Activated CD4-positive, alpha-beta T cell treated with anti-CD3 and anti-CD28 coated beads for 1 hour (primary cell): ENCODE results near the gene COL6A3.
"Not testable (repeated sequence)": the region's sequence is repeated elsewhere in the genome, so short reads cannot be mapped to it uniquely, and the experiment has no call there.

Experiments
- DNase-seq: peaks from one replicate; pipeline ENCODE4 v3.0.0-alpha.2; 2020

The COL6A3 gene

DNA sequence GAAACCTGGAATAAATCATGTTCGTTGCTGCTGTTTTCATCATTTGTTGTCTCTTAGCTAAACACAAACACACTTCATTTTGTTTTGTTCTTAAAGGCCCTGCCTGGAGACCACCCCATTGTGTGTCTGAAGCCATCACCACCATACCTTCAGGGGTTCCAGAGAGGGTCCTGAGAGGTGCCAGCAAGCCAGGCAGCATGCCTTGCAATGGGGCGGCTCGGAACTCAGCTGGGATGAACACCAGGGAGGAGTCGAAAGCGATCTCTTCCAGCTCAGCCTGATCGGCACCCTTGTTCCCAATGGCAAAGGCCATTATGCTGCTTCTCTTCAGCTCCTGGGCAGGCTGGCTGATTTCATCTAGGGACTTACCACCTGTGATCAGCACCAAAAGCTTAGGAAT lies 33.2 kb downstream of the COL6A3 start:
- DNase-seq: no peak

DNA sequence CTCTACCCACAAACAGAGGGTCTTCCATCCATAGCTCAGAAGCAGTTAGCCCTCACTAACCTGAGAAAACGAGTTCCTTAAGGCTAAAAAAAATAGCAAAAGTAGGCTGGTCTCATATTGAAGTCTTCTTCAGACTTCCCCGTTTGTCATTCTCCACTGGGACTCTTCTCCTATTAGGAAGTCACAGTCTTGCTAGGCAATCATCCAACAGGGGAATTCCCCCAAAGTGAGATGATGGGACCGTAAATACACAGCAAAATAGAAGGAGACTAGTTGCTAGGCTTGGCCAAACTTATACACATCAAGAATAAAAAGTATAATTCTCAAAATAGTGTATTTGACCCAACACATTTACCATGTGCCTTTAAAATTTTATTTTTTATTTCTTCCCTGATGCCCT lies 34.3 kb downstream of the COL6A3 start:
- DNase-seq: no peak

DNA sequence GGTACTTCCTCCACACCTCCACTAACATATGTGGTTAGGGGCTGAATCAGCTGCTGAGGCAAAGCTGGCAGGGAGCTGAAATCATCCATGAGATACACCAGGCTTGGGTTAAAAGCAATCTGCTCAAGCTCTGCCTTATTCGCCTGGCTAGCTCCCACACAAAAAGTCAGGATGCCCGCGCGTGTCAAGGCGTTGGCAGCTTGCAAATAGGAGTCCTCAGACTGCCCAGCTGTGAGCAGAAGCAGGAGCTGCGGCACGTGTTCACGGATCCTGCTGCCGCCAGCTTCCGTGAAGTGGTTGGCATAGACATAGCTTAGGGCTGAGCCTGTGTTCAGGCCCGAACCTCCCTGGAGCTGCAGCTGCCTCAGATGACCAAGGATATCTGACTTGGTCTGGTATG lies 35.3 kb downstream of the COL6A3 start:
- DNase-seq: no peak

DNA sequence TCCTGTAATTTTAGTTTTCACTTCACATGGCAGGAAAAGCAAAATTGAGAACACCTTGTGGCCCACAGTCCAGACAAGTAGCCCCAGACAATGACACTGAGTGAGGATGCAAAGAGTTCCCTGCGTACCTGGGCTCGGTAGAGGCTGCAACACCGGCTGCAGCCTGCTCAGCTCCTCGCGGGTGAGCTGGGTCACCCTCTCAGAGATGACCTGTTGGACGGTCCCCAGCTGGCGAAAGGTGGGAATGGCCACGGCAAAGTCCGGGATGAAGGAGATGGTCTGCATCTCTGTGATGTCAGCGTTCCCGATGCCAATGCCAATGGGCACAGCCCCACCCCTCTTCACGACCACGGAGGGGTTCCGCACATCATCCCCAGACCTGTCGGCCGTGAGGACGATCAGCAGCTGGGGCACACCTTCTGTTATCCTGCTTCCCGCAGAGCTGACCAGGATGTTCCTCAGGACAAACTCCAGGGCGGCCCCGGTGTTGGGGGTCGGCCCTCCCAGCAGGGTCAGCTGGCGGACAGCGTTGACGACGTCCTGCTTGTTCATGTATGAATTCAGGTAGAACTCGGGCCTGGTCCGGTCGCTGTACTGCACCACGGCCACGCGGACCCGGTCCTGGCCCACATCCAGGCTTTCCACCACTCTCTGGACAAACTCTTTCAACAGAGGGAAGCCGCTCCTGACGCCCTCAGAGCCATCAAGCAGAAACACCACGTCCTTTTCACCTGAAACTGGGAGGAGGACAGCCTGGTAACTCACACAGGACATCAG lies 39.5 kb downstream of the COL6A3 start:
- no peak for DNase-seq

DNA sequence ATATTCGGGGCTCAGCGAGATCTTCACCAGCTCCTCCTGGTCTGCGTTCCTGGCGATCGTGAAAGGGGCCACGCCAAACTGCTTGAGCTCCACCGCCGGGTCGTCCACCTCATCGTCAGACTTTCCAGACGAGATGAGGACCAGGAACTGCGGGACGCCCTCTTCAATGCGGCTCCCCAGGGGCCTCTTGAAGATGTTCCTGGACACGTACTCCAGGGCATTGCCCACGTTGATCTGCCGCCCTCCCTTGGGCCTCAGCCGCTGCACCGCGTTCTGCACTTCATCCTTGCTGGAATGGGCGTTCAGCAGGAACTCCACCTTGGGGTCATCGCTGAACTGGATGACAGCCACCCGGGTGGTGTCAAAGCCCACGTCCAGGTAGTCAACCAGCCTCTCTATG lies 42.1 kb downstream of the COL6A3 start:
- DNase-seq: no peak

DNA sequence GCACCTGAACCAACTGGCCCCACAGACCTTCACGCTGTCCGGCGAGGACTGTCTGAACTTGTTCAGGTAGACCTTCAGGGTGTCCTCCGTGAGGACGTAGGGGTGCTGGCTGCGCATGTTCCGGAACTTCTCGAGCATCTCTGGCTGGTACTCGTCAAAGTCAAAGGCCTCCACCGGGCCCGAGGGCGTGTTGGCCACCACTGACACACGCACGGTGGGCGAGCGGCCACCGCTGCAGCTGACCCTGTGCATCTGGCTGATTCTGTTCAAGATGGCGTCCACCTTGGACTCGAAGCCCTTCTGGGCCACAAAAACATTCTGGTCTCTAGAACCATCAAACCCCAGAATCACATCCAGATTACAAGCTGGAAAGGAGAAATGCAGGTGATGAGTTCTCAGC lies 48.3 kb downstream of the COL6A3 start:
- no peak for DNase-seq

DNA sequence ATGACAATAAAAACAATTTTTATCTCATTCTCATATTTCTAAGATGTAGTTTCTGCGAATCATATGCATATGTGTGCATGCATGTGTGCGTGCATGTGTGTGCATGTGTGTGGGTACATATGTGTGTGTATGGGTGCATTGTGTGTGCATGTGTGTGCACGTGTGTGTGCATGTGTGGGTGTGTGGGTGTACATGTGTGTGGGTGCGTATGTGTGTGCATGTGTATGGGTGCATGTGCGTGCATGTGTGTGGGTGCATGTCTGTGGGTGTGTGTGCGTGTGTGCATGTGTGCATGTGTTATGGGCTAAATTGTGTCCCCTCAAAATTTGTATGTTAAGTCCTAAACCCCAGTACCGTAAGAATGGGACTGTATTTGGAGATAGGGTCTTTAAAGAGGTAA lies 49.3 kb downstream of the COL6A3 start:
- DNase-seq: no peak

DNA sequence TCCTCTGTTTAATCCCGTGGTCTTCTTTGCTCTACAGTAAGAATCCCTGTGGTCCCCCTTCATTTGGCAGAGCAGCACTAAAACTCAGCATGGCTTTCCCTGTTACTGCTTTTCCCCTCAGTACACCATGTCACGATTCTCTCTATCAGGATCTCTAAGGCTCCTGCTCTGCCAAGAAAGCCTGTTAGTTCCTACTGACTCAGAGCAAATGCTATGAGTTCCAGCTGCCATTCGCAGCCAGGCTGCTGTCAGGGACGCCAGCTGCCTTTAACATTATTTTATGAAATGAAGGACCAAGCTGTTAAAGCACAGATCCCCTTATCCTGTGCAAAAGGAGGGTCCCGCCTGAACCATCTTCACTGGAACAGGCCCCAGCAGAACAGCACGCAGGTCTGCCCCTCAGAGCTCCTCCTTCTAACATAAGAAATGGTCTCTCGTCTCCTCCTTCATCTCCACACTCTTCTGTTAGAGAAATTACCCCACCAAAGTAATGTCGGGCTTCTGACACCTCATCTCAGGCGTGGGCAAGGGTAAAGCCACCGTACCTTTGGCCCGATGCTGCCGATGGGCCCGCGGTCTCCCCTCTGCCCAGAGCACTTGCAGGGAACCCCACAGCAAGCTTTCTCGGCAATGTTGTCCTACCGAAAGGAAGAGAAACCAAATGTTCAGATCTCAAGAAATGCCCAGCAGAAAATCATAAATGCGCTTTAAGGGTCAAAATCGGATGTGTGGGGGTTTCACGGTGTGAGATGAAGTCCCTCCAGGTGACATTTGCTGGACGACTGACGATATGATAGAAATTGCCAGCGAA lies 52.6 kb downstream of the COL6A3 start:
- DNase-seq: no peak

DNA sequence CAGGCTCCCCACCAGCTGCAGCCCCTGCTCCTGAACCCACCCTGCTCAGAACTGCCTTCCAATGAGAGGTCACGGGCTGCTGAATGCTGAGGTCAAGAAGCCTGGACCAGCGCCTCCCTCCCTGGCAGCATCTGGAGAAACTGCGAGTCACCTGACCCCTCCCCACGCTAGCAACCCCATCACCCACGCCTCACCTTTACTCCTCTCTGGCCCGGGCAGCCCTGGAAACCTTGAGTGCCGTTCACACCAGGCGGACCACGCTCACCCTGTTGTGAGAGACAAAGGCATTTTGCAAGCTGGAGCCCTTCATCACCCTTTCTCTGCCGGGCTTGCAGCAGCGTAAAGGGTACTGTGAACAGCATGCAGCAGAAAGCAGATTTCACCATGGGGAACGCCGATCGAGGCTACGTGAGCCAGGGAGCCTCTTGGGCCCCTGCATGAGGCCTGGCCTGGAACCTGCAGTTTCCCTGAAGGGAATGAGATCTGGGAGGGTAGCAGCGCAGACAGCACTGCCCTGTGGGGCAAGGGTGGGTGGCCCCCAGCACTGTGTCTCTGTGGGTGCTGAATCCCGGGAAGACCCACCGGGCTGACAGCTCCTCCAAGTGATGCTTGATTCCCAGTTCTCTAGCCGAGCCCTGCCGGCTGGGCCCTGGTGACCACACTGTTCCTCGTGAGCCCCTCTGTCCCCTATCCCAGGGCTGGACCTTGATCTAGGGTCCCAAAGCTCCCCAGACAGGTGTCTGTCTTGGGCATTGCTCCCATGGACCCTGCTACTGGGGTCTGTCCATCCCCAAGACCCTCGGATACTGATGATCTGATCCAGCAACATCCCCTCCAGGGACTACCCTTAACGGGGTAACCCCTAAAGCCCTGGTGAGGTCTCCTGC lies 53.8 kb downstream of the COL6A3 start:
- no peak for DNase-seq

DNA sequence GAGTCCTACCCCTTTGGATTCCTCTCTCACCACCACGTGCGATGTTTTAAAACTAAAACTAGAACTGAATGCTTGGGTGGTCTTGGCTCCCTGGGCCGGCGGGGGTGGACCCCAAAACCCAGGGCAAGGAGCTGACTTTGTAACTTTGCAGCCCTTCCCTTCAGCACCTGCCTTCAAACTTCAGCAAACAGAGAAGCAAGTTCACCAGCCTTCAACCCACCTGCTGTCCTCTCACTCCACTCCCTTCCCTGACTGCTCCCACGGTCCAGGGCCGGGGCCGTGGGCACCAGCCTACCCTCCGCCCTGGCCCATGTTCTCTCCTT lies 54.5 kb downstream of the COL6A3 start:
- DNase-seq: no peak

DNA sequence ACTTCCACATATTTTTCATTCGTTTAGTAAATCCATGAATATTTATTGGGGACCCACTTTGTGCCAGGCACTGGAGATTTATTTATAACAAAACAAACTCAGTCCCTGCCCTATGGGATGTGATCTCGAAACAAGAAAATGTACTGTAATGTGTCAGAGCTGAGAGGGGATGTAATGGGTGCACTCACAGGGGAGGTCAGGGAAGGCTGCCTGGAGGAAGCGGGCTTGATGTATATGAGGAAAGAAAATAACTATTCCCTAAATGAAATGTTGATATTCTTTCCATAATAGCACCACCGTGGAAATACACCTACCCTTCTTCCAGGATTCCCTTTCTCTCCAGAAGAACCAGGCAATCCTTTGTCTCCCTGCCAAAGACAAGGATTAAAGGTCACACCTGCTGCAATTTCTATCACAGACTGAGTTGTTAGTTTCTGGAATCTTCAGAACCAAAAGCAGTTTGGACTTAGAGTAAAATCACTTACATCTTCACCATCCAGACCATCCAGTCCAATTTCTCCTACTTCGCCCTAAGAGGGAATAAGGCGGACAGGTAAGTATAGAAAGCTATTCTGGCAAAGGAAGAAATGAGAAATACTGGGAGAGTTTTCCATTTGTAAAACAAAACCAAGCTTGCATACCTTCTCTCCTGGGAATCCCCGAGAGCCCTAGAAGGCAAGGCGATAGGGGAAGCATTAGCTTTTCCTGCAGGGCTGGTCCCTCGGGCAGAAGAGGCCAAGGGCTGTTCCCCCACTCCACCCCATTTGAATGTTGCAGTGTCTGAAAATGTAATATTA lies 55.0 kb downstream of the COL6A3 start:
- no peak for DNase-seq

DNA sequence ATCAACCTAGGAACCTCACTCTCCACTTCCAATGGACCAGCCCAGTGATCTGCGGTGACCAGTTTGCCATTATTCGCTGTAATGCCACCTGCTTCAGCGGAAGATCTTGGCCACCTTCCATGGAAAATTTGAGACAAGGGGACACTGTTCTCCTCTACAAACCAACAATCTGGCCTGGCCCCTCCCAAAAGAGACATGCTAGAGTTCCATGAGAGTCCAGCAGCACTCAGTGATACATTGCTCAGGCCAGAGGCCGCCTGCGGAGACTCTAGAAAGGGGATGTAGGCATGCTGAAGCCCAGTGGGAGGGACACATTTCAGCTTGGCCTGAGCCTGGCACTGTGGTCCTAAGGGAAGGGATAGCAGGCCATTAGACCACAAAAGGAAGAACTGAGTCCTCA lies 58.3 kb downstream of the COL6A3 start:
- DNase-seq: no peak

DNA sequence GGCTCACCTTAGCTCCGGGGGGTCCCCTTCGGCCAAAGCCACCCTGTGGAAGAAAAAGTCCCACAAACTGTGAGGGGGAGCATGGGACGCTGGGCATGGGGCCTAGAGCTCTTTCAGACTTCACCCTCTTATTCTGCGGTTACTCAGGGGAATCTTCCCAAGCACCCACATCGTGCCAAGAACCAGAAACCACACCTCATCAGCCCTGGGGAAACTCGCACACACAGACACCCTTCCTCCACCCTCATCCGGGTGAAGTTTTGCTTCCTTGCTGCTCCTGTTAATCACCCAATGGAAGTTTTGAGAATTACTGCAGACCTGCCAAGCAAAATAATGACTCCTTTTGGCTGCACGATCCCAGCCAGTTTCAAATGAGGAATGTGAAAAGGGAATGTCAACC lies 59.1 kb downstream of the COL6A3 start:
- DNase-seq: no peak

DNA sequence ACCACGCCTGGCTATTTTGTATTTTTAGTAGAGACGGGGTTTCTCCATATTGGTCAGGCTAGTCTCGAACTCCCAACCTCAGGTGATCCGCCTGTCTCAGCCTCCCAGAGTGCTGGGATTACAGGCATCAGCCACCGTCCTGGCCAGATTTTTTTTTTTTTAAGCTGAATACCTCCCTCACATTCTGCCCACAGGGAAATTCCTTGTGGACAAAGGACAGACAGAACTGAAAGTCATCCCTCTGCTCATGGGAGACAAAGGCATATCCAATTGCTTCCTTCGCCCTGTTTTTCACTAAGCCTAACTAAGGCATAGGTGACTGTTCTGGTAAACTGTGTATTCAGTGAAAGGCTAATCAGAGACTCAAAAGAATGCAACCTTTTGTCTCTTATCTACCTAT lies 59.8 kb downstream of the COL6A3 start:
- not testable (repeated sequence) for DNase-seq

DNA sequence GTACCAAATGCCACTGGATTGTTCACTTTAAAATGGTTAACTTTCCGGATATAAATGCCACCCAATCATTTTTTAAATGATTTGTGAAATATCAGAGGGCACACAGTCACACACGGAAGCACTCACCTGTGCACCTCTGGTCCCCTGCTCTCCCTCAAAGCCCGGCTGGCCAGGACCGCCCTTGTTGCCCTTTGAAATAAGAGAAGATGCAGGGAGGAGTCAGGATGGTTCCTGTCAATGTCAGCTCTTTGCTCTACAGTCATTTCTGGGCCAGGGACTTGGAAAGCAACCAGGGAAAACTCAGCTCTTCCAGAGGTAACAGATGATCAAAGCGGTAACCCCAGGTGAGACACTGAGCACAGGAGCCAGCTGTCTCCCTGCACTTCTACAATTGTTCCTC lies 60.7 kb downstream of the COL6A3 start:
- DNase-seq: no peak

DNA sequence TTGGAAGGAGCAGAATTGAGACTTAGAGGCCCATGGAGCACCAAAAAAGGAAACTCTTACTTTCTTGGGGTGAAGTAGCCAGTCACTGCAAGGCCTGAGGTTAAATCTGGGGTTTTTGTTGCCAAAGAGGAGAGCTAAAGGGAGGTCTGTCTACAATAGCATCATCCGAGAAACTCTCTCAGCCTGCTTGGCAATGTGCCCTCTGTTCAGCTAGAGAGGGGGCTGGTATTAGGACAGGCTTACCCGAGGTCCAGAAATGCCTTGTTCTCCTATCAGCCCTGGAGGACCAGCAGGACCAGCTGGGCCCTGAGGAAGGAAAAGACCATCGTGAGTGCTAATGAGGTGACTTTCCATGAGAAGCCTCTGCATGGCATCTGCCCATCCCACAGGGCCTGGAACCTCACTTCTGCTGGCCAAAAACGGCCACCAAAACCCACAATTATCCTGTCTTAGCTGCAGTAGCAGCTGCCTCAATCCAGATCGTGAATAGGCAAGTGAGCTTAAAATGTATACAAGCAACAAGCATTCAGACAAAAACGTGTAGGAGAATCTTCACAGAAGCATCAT lies 61.6 kb downstream of the COL6A3 start:
- DNase-seq: no peak

DNA sequence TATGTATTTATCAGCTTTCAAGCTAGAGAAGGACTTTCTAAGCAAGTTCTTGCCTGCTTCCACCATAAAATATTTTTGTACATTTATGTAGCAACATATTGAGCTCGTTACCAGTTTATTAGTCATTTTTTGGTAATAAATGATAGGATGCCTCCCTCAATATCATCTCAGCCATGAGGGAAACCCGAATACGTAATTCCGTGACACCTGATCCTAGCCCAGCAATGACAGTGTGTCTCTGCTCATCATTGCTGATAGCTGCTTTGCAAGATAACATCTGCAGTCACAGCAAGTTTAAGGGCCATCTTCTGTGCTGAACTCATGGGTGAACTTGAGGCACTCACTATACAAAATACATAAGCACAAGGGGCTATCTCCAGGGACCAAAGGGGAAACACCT lies 62.2 kb downstream of the COL6A3 start:
- DNase-seq: no peak

DNA sequence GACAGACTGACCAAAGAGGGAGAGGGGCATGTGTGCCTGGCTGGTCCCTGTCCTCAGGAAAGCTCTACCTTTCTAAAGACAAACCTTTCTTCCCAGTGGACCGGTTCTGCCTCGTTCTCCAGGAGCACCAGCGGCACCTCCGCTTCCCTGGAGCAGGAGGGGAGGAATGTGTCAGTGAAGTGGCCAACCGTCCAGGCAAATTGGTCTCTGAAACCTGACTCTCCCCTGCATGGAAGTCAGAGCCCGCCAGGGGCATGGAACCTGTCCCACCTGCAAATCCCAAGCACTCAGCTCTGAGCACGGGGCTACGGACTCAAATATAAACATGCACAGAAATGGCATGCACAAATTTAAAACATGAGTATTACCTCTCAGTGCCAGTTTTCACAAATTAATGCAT lies 62.9 kb downstream of the COL6A3 start:
- DNase-seq: no peak

DNA sequence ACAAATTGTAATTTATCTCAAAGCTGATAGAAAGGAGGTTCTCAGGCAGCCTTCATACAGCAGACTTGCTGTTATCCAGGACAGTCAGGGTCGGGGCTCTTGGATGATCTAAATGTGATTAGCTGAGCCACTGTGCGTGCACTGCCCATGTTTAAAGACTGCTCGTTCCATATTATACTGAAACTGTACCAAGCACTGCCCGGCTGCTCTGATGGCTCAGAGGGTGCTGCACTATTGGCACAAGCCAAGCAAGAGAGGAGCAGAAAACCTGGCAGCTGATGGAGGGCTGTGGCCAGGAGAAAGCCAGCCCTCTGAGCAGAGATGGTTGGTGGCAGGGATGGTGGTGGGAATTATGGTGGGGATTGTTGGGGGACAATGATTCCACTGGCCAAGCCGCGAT lies 63.4 kb downstream of the COL6A3 start:
- DNase-seq: no peak

DNA sequence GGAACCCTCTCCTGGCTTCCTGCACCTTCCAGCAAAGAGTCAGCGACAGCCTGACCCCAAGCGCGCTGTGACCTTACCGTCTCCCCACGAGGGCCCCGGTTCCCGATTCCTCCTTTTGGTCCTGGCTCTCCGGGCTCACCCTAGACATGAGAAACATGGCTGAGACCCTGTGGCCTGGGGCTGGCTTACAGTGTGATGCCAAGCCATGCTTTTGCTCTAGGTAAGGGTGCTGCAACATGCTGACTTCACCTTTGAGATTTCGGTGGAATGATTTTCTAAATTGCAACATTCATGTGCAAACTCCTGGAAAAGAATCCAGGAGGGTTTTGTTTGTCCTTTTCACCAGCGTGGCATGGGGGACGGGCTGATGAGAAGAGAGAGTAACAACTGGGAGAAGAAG lies 63.9 kb downstream of the COL6A3 start:
- no peak for DNase-seq

DNA sequence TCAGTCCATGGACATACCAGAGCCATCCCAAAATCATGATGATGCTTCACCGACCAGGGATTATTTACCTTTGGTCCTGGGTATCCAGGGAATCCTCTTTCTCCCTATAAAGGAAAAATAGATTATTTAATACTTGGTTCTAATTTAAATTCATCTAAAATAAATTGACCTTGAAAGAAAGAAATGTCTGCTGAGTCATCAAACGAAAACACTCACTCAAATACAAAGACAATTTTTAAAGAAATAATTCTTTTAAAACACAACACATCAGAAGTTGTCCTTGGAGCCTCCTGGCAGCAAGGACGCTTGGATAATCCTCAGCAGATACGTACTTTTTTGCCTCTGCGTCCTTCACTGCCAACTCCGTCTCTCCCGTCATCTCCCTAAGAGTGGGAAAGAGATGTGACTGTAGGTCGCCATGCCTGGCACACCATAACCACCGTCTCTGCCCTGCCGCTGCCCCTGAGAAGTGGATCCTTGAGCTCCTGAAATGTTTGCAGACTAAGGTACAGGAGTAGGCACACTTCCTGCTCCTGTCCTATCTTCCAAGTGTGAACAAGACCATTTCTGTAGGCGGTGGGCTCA lies 65.6 kb downstream of the COL6A3 start:
- no peak for DNase-seq
